KOPT-K1 (cell line): ENCODE measurements around the gene VAT1.
"Not testable (repeated sequence)": the region's sequence is repeated elsewhere in the genome, so short reads cannot be mapped to it uniquely, and the experiment has no call there.

Experiments
- H3K27ac ChIP-seq: fragments of 200-600 bp; sonication (generic); 2 replicates; pipeline ENCODE4 v1.5.1; 2016; ENCODE audit warnings: antibody characterized with exemption, mild to moderate bottlenecking, low read depth, low read length; ENCODE audit not compliant: poor library complexity, severe bottlenecking
- H3K36me3 ChIP-seq: fragments of 200-600 bp; sonication (generic); 2 replicates; pipeline ENCODE4 v1.5.1; 2017; ENCODE audit warnings: antibody characterized with exemption, mild to moderate bottlenecking, low read length, moderate library complexity; ENCODE audit not compliant: insufficient read depth
- H3K9me3 ChIP-seq: fragments of 200-600 bp; sonication (generic); 2 replicates; pipeline ENCODE4 v1.5.1; 2017; ENCODE audit warnings: antibody characterized with exemption, low read length, mild to moderate bottlenecking; ENCODE audit not compliant: insufficient read depth, poor library complexity, severe bottlenecking

The VAT1 gene

GRCh38 chr17:43019418-43019817 is 2.8 kb downstream of the VAT1 start:
- peak overlapping the region; percentile 70 for H3K27ac ChIP-seq
- peaks cover 28% of the 10 kb centered on the region for H3K36me3 ChIP-seq
- no peaks in the 10 kb centered on the region for H3K9me3 ChIP-seq

GRCh38 chr17:43018932-43019331 is 3.3 kb downstream of the VAT1 start:
- H3K27ac ChIP-seq: peak overlapping the region; percentile 70
- no peaks in the 10 kb centered on the region for H3K9me3 ChIP-seq
- H3K36me3 ChIP-seq: peaks cover 33% of the 10 kb centered on the region

GRCh38 chr17:43018008-43018853 is 4.0 kb downstream of the VAT1 start:
- Histone ChIP-seq H3K27ac (peak overlapping the region; percentile 70), H3K36me3 (peaks cover 40% of the 10 kb centered on the region), H3K9me3 (no peaks in the 10 kb centered on the region)

- Histone ChIP-seq H3K36me3 (peaks cover 43% of the 10 kb centered on the region), H3K27ac (no peak overlapping the region), H3K9me3 (no peaks in the 10 kb centered on the region)
Observed at GRCh38 chr17:43016216-43016615, 6.0 kb downstream of the VAT1 start.

- Histone ChIP-seq H3K9me3 (no peaks in the 10 kb centered on the region), H3K36me3 (peaks cover 43% of the 10 kb centered on the region), H3K27ac (no peak overlapping the region)
Observed at GRCh38 chr17:43015579-43015978, 6.6 kb downstream of the VAT1 start.

- Histone ChIP-seq H3K9me3 (no peaks in the 10 kb centered on the region), H3K36me3 (peaks cover 43% of the 10 kb centered on the region), H3K27ac (peak overlapping the region; percentile 4)
Observed at GRCh38 chr17:43014649-43015542, 7.3 kb downstream of the VAT1 start.

GRCh38 chr17:43014020-43014648 is 8.1 kb downstream of the VAT1 start:
- H3K36me3 ChIP-seq: peaks cover 43% of the 10 kb centered on the region
- no peaks in the 10 kb centered on the region for H3K9me3 ChIP-seq
- no peak overlapping the region for H3K27ac ChIP-seq

- H3K9me3 ChIP-seq: no peaks in the 10 kb centered on the region
- H3K27ac ChIP-seq: no peak overlapping the region
- H3K36me3 ChIP-seq: peaks cover 43% of the 10 kb centered on the region
Observed at GRCh38 chr17:43013296-43013695, 8.9 kb downstream of the VAT1 start.

GRCh38 chr17:43011728-43012472 is 10.3 kb downstream of the VAT1 start:
- Histone ChIP-seq H3K36me3 (peaks cover 37% of the 10 kb centered on the region), H3K9me3 (no peaks in the 10 kb centered on the region), H3K27ac (no peak overlapping the region)

- no peaks in the 10 kb centered on the region for H3K9me3 ChIP-seq
- no peak overlapping the region for H3K27ac ChIP-seq
- H3K36me3 ChIP-seq: peaks cover 30% of the 10 kb centered on the region
Observed at GRCh38 chr17:43010667-43011308, 11.4 kb downstream of the VAT1 start.

- Histone ChIP-seq H3K27ac (peak within 1 kb of the TSS; percentile 79), H3K36me3 (peaks cover 40% of the 10 kb centered on the region), H3K9me3 (no peaks in the 10 kb centered on the region)
Observed at GRCh38 chr17:43006639-43007551, 15.3 kb downstream of the VAT1 start, which contains the start of gene IFI35. Gene IFI35, plus strand, starts transcription at chr17:43006784. Its CDS starts 164 bp downstream, at chr17:43006948.

- H3K27ac ChIP-seq: no peak overlapping the region
- H3K9me3 ChIP-seq: no peaks in the 10 kb centered on the region
- peaks cover 70% of the 10 kb centered on the region for H3K36me3 ChIP-seq
Observed at GRCh38 chr17:43003542-43004172, 18.5 kb downstream of the VAT1 start.

- H3K9me3 ChIP-seq, H3K27ac ChIP-seq: not testable (repeated sequence)
- peaks cover 73% of the 10 kb centered on the region for H3K36me3 ChIP-seq
Observed at GRCh38 chr17:43000894-43001293, 21.3 kb downstream of the VAT1 start.
